T-helper 1 cell treated with Interleukin-12 subunit alpha and Interleukin-12 subunit beta and Interleukin-4 antibody, amounts not matched to agents 30 ng/mL and 1 ng/mL, for 36 hours (primary cell): ENCODE data around the gene CEL. TPM values are rescaled to one million over a fixed set of nuclear protein-coding genes. Genes with fewer than 3 reads are reported as not detected.

ENCODE experiments used
- intact Hi-C: fragments of 100-400 bp; cut with micrococcal nuclease; formaldehyde crosslinking; loops from one replicate; pipeline ENCODE4 v1.15.1; 2024
- total RNA-seq: library from RNA; stranded (reverse); gene quantifications from 2 replicates; pipeline ENCODE4 v1.2.3, GENCODE V29; 2022

CEL gene
- total RNA-seq, 1 donor from 2014 or later, result 1.5 TPM

DNA sequence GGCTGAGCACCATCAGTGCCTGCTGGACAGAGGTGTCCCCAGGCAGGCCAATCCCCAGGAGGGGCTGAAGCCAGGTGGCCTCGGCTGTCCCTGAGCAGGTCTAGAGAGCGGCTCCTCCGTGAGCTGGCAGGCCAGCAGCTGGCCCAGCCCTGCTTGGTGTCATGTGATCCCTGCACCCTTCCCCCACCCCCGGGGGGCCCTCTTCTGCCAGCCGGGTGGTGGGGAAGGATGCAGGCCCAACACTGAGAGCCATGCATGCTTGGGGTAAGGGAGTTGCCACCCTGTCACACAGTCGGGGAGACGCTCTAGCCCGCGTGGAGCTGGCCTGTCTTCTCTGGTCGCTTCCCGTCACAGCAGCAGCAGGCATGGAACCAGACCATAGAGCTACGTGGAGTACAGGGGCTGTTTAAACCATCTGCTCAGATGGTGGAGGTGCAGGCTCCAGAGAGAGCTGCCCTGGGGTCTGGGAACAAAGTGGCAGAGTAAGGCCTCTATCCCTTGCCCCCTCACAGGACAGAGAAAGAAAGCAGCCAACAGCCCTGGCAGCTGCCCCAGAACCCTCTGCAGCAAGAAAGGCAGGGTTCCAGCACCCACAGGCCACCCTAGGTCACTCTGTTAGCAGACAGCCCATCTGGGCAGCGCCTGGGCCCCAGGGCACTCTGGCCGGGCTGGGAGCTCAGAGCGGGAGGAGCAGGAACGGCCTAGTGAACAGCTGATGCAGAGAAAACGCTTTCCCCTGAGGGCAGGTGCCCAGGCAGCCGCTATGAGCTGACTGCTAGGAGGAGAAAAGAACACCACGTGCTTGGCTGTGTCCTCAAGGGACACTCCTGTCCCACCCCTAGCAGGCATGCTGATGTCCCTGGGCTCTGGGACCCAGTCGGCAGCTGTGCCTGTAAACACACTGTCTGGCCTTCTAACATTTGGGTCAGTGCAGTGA is 52.4 kb downstream of the CEL start:
- intact Hi-C loops, result loop anchor here (2.0 kb wide), 1 partner anchor 19 kb away; no protein-coding TSS in a partner anchor

DNA sequence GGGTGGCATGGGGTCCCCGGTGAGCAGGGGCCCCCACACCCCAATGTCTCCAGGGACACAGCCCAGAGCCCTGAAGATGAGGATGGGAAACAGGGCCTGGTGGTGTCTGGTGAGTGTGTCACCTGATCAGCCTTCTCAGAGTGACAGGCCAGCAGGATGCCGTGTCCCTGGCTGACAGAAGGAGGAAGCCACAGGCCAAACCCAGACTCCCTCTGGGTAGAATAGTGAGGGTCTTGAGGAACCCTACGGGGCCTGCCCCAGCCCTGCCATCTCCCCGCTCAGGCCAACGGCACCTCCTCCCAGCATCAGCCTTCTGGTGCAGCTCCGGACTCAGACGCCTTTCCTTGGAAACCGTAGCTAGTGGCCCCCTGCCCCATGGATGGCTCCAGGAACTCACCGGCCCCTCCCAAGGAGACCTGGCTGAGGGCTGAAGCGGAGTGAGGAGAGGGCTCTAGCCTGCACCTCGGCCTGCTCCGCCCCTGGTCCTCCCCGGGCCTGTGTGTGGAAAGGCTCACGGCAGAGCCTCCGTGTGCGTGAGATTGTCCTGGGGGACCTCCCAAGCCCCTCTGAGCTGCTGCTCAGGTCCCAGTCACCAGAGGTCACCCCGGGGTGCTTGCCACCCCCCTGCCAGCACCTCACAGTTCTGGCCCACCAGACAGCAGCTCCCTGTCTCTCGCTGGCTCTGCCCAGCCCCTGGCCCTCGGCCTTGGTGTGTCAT is 53.3 kb downstream of the CEL start:
- intact Hi-C loops, result loop anchor here (1.0 to 2.0 kb wide), 2 partner anchors 18 to 29 kb away; no protein-coding TSS in a partner anchor

- intact Hi-C loops, result loop anchor here (1.0 to 2.0 kb wide), 2 partner anchors 17 to 29 kb away; no protein-coding TSS in a partner anchor
Observed at GRCh38 chr9:133115604-133116345, 54.0 kb downstream of the CEL start.

DNA sequence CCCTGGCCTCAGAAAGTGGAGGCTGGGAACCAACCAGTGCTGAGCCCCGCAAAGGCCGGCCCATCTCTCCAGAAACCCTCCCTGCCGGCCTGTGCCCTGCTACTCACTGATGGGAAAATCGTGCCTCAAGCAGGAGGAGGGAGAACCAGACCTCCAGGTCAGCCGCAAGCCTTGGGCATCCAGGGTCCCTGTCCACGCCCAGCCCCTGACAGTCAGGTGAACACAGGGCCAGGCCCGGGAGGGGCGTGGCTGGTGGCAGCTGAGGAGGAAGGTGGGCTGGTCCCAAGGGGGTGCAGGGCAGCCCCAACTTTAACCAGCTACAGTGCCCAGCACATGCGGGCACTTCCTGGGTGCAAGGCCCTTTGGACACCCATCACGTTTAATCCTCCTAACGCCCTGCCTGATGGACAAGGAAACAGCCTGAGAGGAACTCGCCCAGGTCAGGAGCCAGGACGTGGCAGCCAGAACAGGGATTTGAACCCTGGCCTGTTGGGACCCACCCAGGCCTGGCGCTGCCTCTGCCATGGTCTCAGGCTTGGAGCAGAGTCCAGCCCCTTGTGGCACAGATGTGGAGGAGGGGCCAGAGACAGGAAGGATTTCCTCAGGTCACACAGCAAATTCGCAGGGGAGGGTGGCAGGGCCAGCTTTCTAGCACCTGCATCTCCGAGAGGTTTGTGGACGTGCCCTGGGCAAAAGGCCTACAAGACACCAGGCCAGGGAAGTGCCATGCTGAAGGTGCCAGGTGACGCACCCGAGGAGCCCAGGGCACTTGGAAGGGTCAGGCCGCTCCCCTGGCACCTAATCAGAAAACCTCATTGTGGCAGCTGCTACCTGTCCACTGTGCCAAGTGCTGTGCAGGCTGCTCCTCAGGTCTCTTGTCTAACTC is 54.8 kb downstream of the CEL start:
- intact Hi-C loops, result no loop called here

GRCh38 chr9:133117271-133118178 is 55.7 kb downstream of the CEL start:
- intact Hi-C loops, result no loop called here

DNA sequence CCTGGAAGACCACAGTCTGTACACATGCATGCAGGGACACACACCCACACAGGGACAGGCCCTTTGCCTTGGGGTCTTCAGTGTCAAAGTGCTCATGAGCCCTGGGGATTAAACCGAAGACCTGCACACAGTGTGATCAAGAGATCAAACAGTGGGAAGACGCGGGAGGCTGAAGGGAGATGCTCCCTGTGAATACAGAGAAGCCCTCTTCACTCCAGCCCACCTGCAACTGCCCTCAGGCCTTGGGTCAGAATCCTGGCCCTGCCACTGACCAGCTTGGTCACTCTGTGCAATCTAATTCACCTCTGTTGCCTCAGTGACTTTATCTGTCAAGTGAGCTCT is 56.4 kb downstream of the CEL start:
- intact Hi-C loops, result no loop called here

- intact Hi-C loops, result no loop called here
Observed at GRCh38 chr9:133118568-133118967, 56.8 kb downstream of the CEL start.

GRCh38 chr9:133119103-133119845 is 57.5 kb downstream of the CEL start:
- intact Hi-C loops, result no loop called here

GRCh38 chr9:133119846-133120500 is 58.2 kb downstream of the CEL start:
- intact Hi-C loops, result loop anchor here (2.0 to 10.0 kb wide), 2 partner anchors 251 to 765 kb away; partner anchors contain the start of gene SETX

DNA sequence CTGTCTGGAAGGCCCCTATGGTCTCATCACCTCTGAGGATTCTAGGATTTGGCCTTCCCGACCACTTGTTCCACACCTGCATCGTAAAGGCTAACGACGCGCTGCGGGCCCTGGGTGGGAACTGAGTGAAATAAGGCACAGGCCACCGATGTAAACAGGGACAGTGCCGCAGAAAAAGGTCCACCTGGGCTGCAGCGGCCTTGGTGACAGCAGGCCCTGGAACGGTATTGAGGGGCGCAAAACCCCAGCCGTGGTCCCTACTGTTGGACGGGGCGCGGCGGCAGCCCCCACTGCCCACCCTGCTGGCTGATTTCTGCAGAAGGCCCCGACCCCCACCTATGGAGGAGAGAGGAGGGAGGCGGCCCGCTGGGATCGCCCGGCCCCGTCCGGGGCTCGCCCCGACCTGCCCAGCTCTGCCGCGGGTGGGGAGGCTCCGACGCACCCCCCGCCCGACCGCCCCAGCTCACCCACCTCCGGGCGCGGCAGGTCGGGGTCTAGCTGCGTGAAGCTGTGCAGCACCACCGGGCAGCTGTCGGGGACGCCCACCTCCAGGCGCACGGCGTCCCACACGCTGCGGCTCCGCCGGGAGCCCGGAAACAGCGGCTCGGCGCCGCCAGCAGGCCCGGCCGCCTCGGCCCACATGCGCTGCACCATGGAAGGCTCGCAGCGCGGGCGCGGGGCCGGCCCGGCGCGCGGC is 58.9 kb downstream of the CEL start:
- intact Hi-C loops, result loop anchor here (1.0 to 10.0 kb wide), 8 partner anchors 13 to 879 kb away; partner anchors contain the start of genes CACFD1, GTF3C5, SETX and TSC1

Other genes with a start within 250 kb of the CEL start
- 0.17 TPM in 1 of 2 replicates, not detected in the other for gene AK8, start 183.7 kb upstream of the CEL start, total RNA-seq
- 1.1 and 1.5 TPM in 2 replicates for gene SPACA9, start 183.1 kb upstream of the CEL start, total RNA-seq
- 41.0 and 43.3 TPM in 2 replicates for gene TSC1, start 117.4 kb upstream of the CEL start, total RNA-seq
- gene GFI1B, start 83.3 kb upstream of the CEL start, total RNA-seq, result not detected in 2 replicates
- 70.8 and 72.5 TPM in 2 replicates for gene GTF3C5, start 31.0 kb upstream of the CEL start, total RNA-seq
- 128 and 143 TPM in 2 replicates for gene RALGDS, start 59.3 kb downstream of the CEL start, total RNA-seq
- 14.3 and 15.4 TPM in 2 replicates for gene GBGT1, start 101.9 kb downstream of the CEL start, total RNA-seq
- gene OBP2B, start 147.3 kb downstream of the CEL start, total RNA-seq, result not detected in 2 replicates
- 2.1 and 2.5 TPM in 2 replicates for gene ABO, start 213.2 kb downstream of the CEL start, total RNA-seq